Heart right ventricle (tissue), 16 donors: ENCODE measurements around the gene SASH1. TPM values are rescaled to one million over a fixed set of nuclear protein-coding genes. Genes with fewer than 3 reads are reported as not detected.

Source experiments
- ATAC-seq, 8 donors: fragments of 200-7000 bp; cut with Tn5 transposase; one replicate each; pipeline ENCODE4 v1.9.1; 2020; ENCODE audit warnings: mild to moderate bottlenecking in 8 of 8, moderate library complexity in 8 of 8, moderate number of reproducible peaks in 1 of 8
- DNase-seq, 2 donors: peaks; one replicate each; pipeline ENCODE4 v3.0.0-alpha.2; 2020
- H3K27ac ChIP-seq, 10 donors: fragments of 200-600 bp; sonication (generic) in 2 of 10; one replicate each; pipeline versions ENCODE4 v1.5.0 to v1.8.0; 2020 to 2022; ENCODE audit warnings: mild to moderate bottlenecking in 3 of 10
- H3K27me3 ChIP-seq, 7 donors: fragments of 200-600 bp; one replicate each; pipeline ENCODE4 v1.8.0; 2021 to 2022; ENCODE audit warnings: mild to moderate bottlenecking in 2 of 7
- H3K36me3 ChIP-seq, 9 donors: fragments of 200-600 bp; sonication (generic) in 1 of 9; one replicate each; pipeline versions ENCODE4 v1.5.0 to v1.8.0; 2020 to 2022; ENCODE audit warnings: mild to moderate bottlenecking in 2 of 9
- H3K4me1 ChIP-seq, 9 donors: fragments of 200-600 bp; sonication (generic) in 1 of 9; one replicate each; pipeline versions ENCODE4 v1.5.0 to v1.8.0; 2020 to 2022; ENCODE audit warnings: mild to moderate bottlenecking in 4 of 9
- H3K4me3 ChIP-seq, 10 donors: fragments of 200-600 bp; sonication (generic) in 2 of 10; one replicate each; pipeline versions ENCODE4 v1.5.0 to v1.8.0; 2020 to 2022; ENCODE audit warnings: mild to moderate bottlenecking in 7 of 10, moderate library complexity in 2 of 10
- H3K9me3 ChIP-seq, 11 donors: fragments of 200-600 bp in 10 of 11; sonication (generic) in 2 of 11; one replicate each; pipeline versions ENCODE4 v1.5.0 to v1.8.0; 2013 to 2022; ENCODE audit warnings: mild to moderate bottlenecking in 2 of 11, control low read depth in 1 of 11, moderate library complexity in 1 of 11
- CTCF ChIP-seq, 9 donors: fragments of 200-600 bp; sonication (generic) in 2 of 9; IDR thresholded peaks; one replicate each; pipeline versions ENCODE4 v1.5.0 to v1.8.0; 2021 to 2022; ENCODE audit warnings: antibody characterized with exemption in 9 of 9, mild to moderate bottlenecking in 5 of 9, moderate library complexity in 1 of 9
- WGBS, 2 donors: extraction: QIAGEN DNeasy Blood & Tissue Kit; methylation state at CpG; one replicate each; pipeline ENCODE4 v1.1.7; 2013; ENCODE audit warnings: inconsistent platforms in 1 of 2; 5-methylcytosine and 5-hydroxymethylcytosine counted together
- intact Hi-C, 10 donors: fragments of 100-400 bp; cut with DNase I; formaldehyde crosslinking; loops; one replicate each; pipeline versions ENCODE4 v1.11.1 to v1.14.2; 2022
- polyA plus RNA-seq, 2 donors: library from polyadenylated mRNA; stranded (reverse); fragments of 200-250 nt; gene quantifications; one replicate each; pipeline ENCODE4 v1.2.3, GENCODE V29; 2013
- total RNA-seq, 10 donors: library from RNA; stranded (reverse); fragmentation: NEBNext Ultra II Directional in 3 of 10; extraction: Animal tissue kit (Norgen Biotek cat#: 25700) in 3 of 10; gene quantifications; one replicate each; pipeline versions ENCODE4 v1.2.1 to v1.2.4, GENCODE V29; 2021 to 2023
- donor health status: Arrhythmogenic right ventricular cardiomyopathy.
- donor health status: ischemic (EF 13 %, LVEDD 7.1; RV severe dilation, severe dysfunction).
- donor health status: healthy with polysubstance abuse.
- donor health status: DM: no; HTN: yes; CAD: no.
- donor health status: DM: no; HTN: no; CAD: no.
- donor health status: ischemic (EF 25% LVEDD 6.9; RV normal size, moderate dysfunction).
- donor health status: ischemic (EF 25% LVEDD 5.7; RV mildly dilated, moderate dysfunction).
- donor health status: healthy.
- donor health status: DM: yes; HTN: yes; CAD: no.
- donor health status: Ischemic cardiomyopathy.
- donor health status: ischemic (EF 35%, LVEDD 5.7; RV mildly dilated, moderate dysfunction).
- donor health status: nonischemic (EF 11% LVEDD 7.7; RV severe dilation, severe dysfunction).
- donor health status: DM: yes; HTN: yes; CAD: no.
- donor health status: PGD.
- donor health status: ischemic (EF 29% LVEDD 5.4; RV normal size, mild dysfunction).
- donor health status: nonischemic (EF 23%, LVEDD 6.1; RV moderate dilation, normal function).

The SASH1 gene
- total and polyA plus RNA-seq, 12 donors = 6.9 to 47.1 (median 25.9) TPM

DNA sequence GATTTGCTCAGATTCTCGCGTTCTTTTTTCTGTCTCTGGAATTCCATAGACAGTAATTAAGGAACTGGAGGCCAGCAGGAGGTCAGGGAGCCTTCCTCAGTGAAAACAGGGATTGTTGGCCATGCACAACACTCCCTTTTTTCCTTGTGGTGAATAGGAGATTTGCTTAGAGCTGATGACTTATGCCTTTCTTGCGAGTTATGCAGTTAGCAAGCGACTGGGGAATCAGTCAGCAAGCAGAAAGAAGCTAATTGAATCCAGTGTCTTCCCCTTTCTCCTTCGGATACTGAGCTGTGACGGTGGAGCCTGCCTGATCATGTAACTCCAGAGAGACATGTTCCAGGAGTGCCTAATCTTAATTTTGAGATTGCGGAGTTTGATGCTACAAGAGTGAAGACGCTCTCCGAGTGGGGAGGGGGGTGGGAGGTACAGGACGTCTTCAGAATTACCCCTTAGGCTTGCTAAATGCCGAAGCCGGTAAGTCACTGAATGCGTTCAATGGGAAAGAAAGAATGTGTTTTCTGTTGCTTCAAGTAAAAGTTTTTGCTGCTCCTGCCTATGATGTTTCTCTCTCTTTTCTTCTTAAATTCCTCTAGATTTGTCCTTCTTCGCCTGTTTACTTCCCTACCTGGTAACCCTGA lies 165.9 kb downstream of the SASH1 start:
- ATAC-seq (peak in 7 of 8 donors; percentile 32 to 69 (median 38)), DNase-seq (no peak)
- H3K36me3 ChIP-seq = no peaks in the 10 kb centered on the region
- intact Hi-C loops = loop anchor here in 1 of 10 donors (5.0 kb wide), 1 partner anchor 41 kb away; no protein-coding TSS in a partner anchor
- no peak for TF ChIP-seq CTCF (IDR thresholded peaks at IDR 0.05)
- H3K4me1 ChIP-seq = peaks cover 0 to 62% (median 35%) of the 10 kb centered on the region in 9 donors
- WGBS, 2 donors = 55 to 57% methylated on average over 14 of the region's 14 CpGs
- peak overlapping the region; percentile 27 to 59 (median 50) for H3K4me3 ChIP-seq
- H3K9me3 ChIP-seq = no peaks in the 10 kb centered on the region
- H3K27me3 ChIP-seq = no peaks in the 10 kb centered on the region
- H3K27ac ChIP-seq = peak overlapping the region; percentile 67 to 88 (median 84)

- 50 to 62% methylated on average over 14 of the region's 14 CpGs for WGBS, 2 donors
- no peak for TF ChIP-seq CTCF (IDR thresholded peaks at IDR 0.05)
- intact Hi-C loops = loop anchor here in 1 of 10 donors (5.0 kb wide), 1 partner anchor 42 kb away; no protein-coding TSS in a partner anchor
- ATAC-seq = peak in 3 of 8 donors; percentile 1
- no peaks in the 10 kb centered on the region for H3K9me3 ChIP-seq
- H3K4me1 ChIP-seq = peaks cover 0 to 66% (median 40%) of the 10 kb centered on the region in 9 donors
- H3K36me3 ChIP-seq = peaks cover 0 to 2% (median 0%) of the 10 kb centered on the region in 9 donors
- DNase-seq = no peak
- H3K27me3 ChIP-seq = no peaks in the 10 kb centered on the region
- peak overlapping the region; percentile 27 to 59 (median 50) for H3K4me3 ChIP-seq
- H3K27ac ChIP-seq = peak overlapping the region; percentile 67 to 88 (median 84)
These were observed 166.6 kb downstream of the SASH1 start for GRCh38 chr6:148509119-148509799.

- intact Hi-C loops = loop anchor here in 1 of 10 donors (5.0 kb wide), 1 partner anchor 43 kb away; no protein-coding TSS in a partner anchor
- Histone ChIP-seq H3K9me3 (no peaks in the 10 kb centered on the region), H3K4me1 (peaks cover 0 to 73% (median 41%) of the 10 kb centered on the region in 9 donors), H3K27ac (peak overlapping the region; percentile 67 to 88 (median 84)), H3K27me3 (no peaks in the 10 kb centered on the region), H3K4me3 (peak overlapping the region; percentile 27 to 59 (median 50)), H3K36me3 (peaks cover 0 to 9% (median 0%) of the 10 kb centered on the region in 9 donors)
- DNase-seq (peak; percentile 56 to 60), ATAC-seq (peak in 7 of 8 donors; percentile 45 to 70 (median 54))
- TF ChIP-seq CTCF (IDR thresholded peaks at IDR 0.05) = no peak
- 35 to 39% methylated on average over 6 of the region's 6 CpGs for WGBS, 2 donors
These were observed 167.4 kb downstream of the SASH1 start for GRCh38 chr6:148509800-148510581.
